Neural cell (in vitro differentiated cells): Measurements from ENCODE around the gene ASF1B. TPM values are rescaled to one million over a fixed set of nuclear protein-coding genes. Genes with fewer than 3 reads are reported as not detected.

Source experiments
- H2AFZ ChIP-seq: fragments of 200-600, 300-800 bp; sonication (generic), shearing (Covaris generic); 2 replicates; pipeline ENCODE4 v1.6.0; 2014; ENCODE audit warnings: low read depth, mild to moderate bottlenecking, antibody characterized with exemption, low read length, moderate library complexity
- H3F3A ChIP-seq: fragments of 200-600 bp; shearing (Covaris generic); 2 replicates; pipeline ENCODE4 v1.6.1; 2016; ENCODE audit warnings: mild to moderate bottlenecking, moderate library complexity, mixed read lengths, antibody characterized with exemption, low read length; ENCODE audit not compliant: insufficient read depth, poor library complexity, severe bottlenecking
- H3K27ac ChIP-seq: fragments of 200-600, 300-800 bp; sonication (generic), shearing (Covaris generic); 2 replicates; pipeline ENCODE4 v1.5.1; 2014; ENCODE audit warnings: mild to moderate bottlenecking, low read length, moderate library complexity
- H3K27me3 ChIP-seq: fragments of 300-800, 200-600 bp; sonication (generic), shearing (Covaris generic); 2 replicates; pipeline ENCODE4 v1.6.0; 2014; ENCODE audit warnings: mild to moderate bottlenecking, low read depth, low read length, moderate library complexity; ENCODE audit not compliant: insufficient read depth
- H3K36me3 ChIP-seq: fragments of 300-800, 200-600 bp; sonication (generic), shearing (Covaris generic); 2 replicates; pipeline ENCODE4 v1.5.1; 2014; ENCODE audit warnings: mild to moderate bottlenecking, antibody characterized with exemption, low read length, moderate library complexity; ENCODE audit not compliant: insufficient read depth
- H3K4me2 ChIP-seq: fragments of 300-800, 200-600 bp; sonication (generic), shearing (Covaris generic); 2 replicates; pipeline ENCODE4 v1.6.0; 2014; ENCODE audit warnings: mild to moderate bottlenecking, low read length
- H3K4me3 ChIP-seq: fragments of 300-800, 200-600 bp; sonication (generic), shearing (Covaris generic); 2 replicates; pipeline ENCODE4 v1.5.1; 2014; ENCODE audit warnings: mild to moderate bottlenecking, low read length, moderate library complexity
- H3K79me2 ChIP-seq: fragments of 200-600 bp; shearing (Covaris generic); replicated peaks from 2 replicates; pipeline ENCODE4 v1.6.0; 2014; ENCODE audit warnings: mild to moderate bottlenecking, low read length, moderate library complexity; ENCODE audit not compliant: insufficient read depth
- H3K9ac ChIP-seq: fragments of 300-800, 200-600 bp; sonication (generic), shearing (Covaris generic); 2 replicates; pipeline ENCODE4 v1.6.1; 2016; ENCODE audit warnings: mild to moderate bottlenecking, low read length, mixed read lengths
- H3K9me2 ChIP-seq: fragments of 200-600 bp; shearing (Covaris generic); 2 replicates; pipeline ENCODE4 v1.6.1; 2016; ENCODE audit warnings: mild to moderate bottlenecking, low read length, mixed read lengths; ENCODE audit not compliant: insufficient read depth
- H3K9me3 ChIP-seq: fragments of 200-600, 300-800 bp; sonication (generic), shearing (Covaris generic); 2 replicates; pipeline ENCODE4 v1.6.1; 2016; ENCODE audit warnings: mild to moderate bottlenecking, mixed run types, low read length, moderate library complexity, mixed read lengths
- H4K20me1 ChIP-seq: fragments of 200-600 bp; shearing (Covaris generic); 2 replicates; pipeline ENCODE4 v1.6.1; 2016; ENCODE audit warnings: mild to moderate bottlenecking, mixed run types; ENCODE audit not compliant: insufficient read depth
- CTCF ChIP-seq: fragments of 450-650 bp; IDR thresholded peaks from 2 replicates; pipeline ENCODE4 v1.5.1; 2014; ENCODE audit warnings: antibody characterized with exemption, mild to moderate bottlenecking, moderate library complexity; ENCODE audit not compliant: poor library complexity, severe bottlenecking
- EP300 ChIP-seq: fragments of 450-650 bp; conservative IDR thresholded peaks from 2 replicates; pipeline ENCODE4 v1.6.1; 2014; ENCODE audit warnings: antibody characterized with exemption, mild to moderate bottlenecking, moderate library complexity; ENCODE audit not compliant: poor library complexity, severe bottlenecking
- EZH2 ChIP-seq: fragments of 200-600, 300-800 bp; shearing (Covaris generic), sonication (generic); IDR thresholded peaks from 2 replicates; pipeline ENCODE4 v1.6.1; 2014; ENCODE audit warnings: antibody characterized with exemption, low read length, borderline replicate concordance, mild to moderate bottlenecking; ENCODE audit not compliant: insufficient read depth, poor library complexity, severe bottlenecking
- MXI1 ChIP-seq: fragments of 450-650 bp; conservative IDR thresholded peaks from 2 replicates; pipeline ENCODE4 v1.6.1; 2014; ENCODE audit warnings: antibody characterized with exemption, mild to moderate bottlenecking; ENCODE audit not compliant: poor library complexity, severe bottlenecking
- POLR2AphosphoS5 ChIP-seq: IDR thresholded peaks from 2 replicates; pipeline ENCODE4 v1.6.1; 2012
- RAD21 ChIP-seq: fragments of 450-650 bp; conservative IDR thresholded peaks from 2 replicates; pipeline ENCODE4 v1.6.1; 2014; ENCODE audit warnings: antibody characterized with exemption, mild to moderate bottlenecking, moderate library complexity
- REST ChIP-seq: IDR thresholded peaks from 2 replicates; pipeline ENCODE4 v1.6.1; 2012; ENCODE audit warnings: borderline replicate concordance
- SMC3 ChIP-seq: fragments of 450-650 bp; conservative IDR thresholded peaks from 2 replicates; pipeline ENCODE4 v1.6.1; 2014; ENCODE audit warnings: antibody characterized with exemption, mild to moderate bottlenecking, moderate library complexity; ENCODE audit not compliant: poor library complexity
- TAF1 ChIP-seq: IDR thresholded peaks from 2 replicates; pipeline ENCODE4 v1.6.1; 2012; ENCODE audit warnings: low read depth
- polyA plus RNA-seq: library from polyadenylated mRNA; depleted of rRNA; stranded (reverse); fragments of >200 nt; gene quantifications from 2 replicates; pipeline ENCODE4 v1.2.3, GENCODE V29; 2014

The ASF1B gene
- polyA plus RNA-seq, 1 donor from 2014 or later: 0.32 TPM

GRCh38 chr19:14105680-14106079, 30.7 kb downstream of the ASF1B start:
- no peaks in the 10 kb centered on the region for H3F3A ChIP-seq
- H3K36me3 ChIP-seq: peaks cover 3% of the 10 kb centered on the region
- no peaks in the 10 kb centered on the region for H3K9me2 ChIP-seq
- H3K4me2 ChIP-seq: no peak overlapping the region
- no peak overlapping the region for H2AFZ ChIP-seq
- H3K4me3 ChIP-seq: no peak overlapping the region
- no peaks in the 10 kb centered on the region for H3K27me3 ChIP-seq
- TF ChIP-seq EZH2 (no peak), CTCF (no peak), RAD21 (no peak), REST (no peak), EP300 (no peak), SMC3 (no peak), TAF1 (no peak), MXI1 (no peak), POLR2AphosphoS5 (no peak)
- no peaks in the 10 kb centered on the region for H3K9me3 ChIP-seq
- H3K79me2 ChIP-seq: no peaks in the 10 kb centered on the region
- H3K9ac ChIP-seq: no peak overlapping the region
- no peaks in the 10 kb centered on the region for H4K20me1 ChIP-seq
- H3K27ac ChIP-seq: no peak overlapping the region

- H2AFZ ChIP-seq: no peak overlapping the region
- H3K27ac ChIP-seq: no peak overlapping the region
- no peak overlapping the region for H3K4me3 ChIP-seq
- no peaks in the 10 kb centered on the region for H3K9me2 ChIP-seq
- H4K20me1 ChIP-seq: no peaks in the 10 kb centered on the region
- TF ChIP-seq EZH2 (no peak), SMC3 (no peak), RAD21 (no peak), POLR2AphosphoS5 (no peak), REST (no peak)
- no peaks in the 10 kb centered on the region for H3F3A ChIP-seq
- H3K4me2 ChIP-seq: no peak overlapping the region
- no peaks in the 10 kb centered on the region for H3K79me2 ChIP-seq
- no peaks in the 10 kb centered on the region for H3K9me3 ChIP-seq
- no peaks in the 10 kb centered on the region for H3K27me3 ChIP-seq
- no peak overlapping the region for H3K9ac ChIP-seq
- peaks cover 6% of the 10 kb centered on the region for H3K36me3 ChIP-seq
Observed at GRCh38 chr19:14103310-14103709, 33.1 kb downstream of the ASF1B start.
